NCI-H1694 treated with DMSO at 0.1 percent for 48 hours (cell line): ENCODE results near the gene FKBP1A.

Source experiments
- DNase-seq: peaks from one replicate; lab custom pipeline; 2025; lab: John Stamatoyannopoulos, UW

The FKBP1A gene

DNA sequence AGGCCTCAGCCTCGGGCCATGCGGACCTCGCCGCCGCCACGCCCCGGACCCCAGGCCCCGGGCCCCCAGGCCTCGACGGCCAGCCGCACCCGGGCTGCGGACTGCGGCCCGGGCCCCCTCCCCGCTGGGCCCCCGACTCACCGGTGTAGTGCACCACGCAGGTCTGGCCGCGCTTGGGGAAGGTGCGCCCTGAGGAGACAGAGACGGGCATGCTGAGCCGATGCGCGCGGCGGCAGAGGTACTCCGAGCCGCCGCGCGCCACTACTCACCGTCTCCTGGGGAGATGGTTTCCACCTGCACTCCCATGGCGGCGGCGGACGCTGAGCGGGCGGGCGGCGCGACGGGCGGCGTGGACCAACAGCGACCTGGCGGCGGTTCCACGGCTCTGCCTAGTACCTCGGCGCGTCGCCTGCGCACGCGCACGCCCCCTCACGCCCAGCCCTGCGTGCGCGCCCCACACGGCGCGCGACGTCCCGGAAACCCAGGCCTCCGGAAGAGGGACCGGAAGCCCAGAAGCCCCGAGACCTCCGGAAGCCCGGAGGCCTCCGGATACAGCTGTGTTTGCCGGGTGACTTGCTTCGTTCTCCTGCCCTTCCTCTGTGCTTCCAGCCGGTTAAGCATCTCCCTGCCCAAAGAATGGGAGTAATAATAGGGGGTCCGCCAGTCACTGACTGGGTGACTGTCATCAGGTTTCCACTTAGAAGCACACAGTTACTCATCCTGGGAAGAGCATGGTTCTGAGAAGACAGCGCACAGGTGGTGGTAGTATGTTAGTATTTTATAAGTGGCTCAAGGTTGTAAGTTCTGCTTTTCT is at the start of gene FKBP1A:
FKBP1A (minus strand) TSS at position 362 of the 814 bp plus-strand sequence; CDS start at position 306, 56 bp downstream.
- DNase-seq: peak; percentile 62

DNA sequence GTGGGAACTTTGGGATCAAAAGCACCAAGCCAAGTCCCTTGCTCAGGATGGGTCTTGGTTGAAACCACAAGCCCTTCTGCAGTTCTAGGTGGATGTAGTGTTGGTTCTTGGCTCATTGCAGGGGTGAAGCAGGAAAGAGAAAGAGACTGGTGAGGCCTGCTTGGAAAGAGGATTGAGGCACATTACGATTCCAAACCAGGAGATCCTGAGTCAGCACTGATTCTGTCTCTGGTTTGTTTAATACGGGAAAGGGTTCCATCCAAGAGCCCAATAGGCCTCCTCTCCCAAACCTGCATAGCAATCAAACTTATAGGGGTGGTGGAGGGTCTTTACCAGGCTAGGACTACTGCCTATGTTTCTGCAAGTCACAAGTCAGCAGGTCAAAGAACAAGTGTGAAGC is 49.5 kb upstream of the FKBP1A start:
- no peak for DNase-seq

DNA sequence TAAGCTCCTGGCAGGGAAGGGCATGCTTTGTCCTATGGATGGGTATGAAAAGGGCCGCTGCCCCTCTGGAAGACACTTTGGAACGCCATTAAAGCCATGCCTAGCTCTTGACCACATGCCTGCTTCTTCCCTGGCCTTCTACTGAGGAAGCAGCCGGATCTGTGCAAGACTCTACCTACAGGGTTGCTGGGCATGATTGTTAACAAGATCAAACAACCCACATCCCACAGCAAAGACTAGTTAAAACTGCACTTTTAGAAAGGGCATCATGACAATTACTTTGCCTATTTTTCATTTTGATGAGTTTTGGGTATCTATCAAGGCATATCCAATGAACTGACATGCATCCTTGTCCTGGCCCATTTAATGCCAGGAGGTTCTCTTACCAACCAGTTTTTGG is 48.3 kb upstream of the FKBP1A start:
- DNase-seq: no peak

DNA sequence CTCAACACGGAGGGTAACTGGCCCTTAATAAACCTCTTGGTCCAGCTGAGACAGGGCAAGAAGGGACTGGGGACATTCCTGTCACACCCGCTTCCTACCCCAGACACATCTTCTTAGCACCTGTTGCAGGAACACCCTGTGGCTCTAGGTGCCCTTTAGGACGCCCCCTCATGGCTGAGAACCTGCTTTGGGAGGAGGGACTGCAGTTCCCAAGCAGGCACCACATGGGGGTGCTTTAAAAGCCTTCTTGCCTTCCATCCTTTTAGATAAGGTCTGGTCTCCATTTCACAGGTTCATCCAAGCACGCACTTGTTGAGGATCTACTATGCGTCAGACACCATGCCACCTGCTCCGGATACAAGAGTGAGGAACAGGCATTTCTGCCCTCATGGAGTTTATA is 47.2 kb upstream of the FKBP1A start:
- no peak for DNase-seq

DNA sequence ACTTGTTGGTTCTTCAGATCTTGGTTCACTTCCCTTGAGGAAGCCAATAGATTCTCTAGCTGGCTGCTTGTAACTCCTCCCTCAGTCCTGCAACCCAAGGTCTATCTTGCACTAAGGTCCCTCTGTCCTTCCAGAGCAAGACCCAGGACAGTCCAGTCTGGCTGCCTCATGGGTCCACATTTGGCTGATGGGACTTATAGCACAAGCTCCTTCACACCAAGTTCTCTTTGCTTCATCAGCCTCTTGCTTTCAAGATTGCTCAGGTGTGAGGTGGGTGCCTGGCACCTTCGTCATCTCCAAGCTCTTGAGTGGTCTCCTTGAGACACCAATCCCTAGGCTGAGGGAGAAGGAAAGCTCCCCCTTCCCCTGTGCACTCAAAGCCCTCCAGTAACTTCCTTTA is 45.5 kb upstream of the FKBP1A start:
- DNase-seq: no peak

DNA sequence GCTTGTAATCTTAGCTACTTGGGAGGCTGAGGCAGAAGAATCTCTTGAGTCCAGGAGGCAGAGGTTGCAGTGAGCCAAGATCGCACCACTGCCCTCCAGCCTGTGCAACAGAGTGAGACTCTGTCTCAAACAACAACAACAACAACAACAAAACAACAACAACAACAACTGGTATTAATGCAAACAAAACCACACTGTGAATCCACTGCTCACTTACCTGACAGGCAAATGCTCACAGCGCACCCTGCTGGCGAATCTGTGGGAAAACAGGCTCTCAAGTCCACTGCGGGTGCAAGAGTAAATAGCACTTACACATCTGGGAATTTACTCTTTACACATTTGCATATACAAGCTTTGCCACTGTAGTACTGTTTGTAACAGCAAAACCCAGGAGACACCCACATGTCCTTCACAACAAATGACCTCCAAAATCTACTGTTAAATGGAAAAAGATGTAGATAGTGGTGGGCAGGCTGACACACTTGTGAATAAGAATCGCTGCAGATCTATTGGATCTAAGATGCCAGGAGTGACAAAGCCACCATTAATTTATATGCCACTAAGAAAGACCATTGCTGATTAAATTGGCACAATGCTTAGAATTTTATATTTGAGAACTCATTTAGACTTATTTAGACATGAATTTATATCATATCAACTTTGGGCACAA is 44.5 kb upstream of the FKBP1A start:
- DNase-seq: peak; percentile 75

DNA sequence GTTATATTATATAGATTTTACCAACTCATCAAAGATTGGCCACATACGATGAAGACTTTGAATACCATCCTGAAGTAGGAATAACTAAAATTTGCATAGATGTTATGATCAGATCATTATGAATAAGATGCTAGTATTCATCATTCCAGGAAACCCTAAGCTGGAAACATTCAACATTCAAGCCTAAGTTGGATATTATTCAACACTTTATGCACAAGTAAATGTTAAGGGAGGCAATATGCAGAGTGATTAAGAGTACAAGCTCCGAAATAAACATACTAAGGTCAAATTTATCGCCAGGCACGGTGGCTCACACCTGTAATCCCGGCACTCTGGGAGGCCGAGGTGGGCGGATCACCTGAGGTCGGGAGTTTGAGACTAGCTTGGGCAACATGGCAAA is 43.4 kb upstream of the FKBP1A start:
- no peak for DNase-seq

DNA sequence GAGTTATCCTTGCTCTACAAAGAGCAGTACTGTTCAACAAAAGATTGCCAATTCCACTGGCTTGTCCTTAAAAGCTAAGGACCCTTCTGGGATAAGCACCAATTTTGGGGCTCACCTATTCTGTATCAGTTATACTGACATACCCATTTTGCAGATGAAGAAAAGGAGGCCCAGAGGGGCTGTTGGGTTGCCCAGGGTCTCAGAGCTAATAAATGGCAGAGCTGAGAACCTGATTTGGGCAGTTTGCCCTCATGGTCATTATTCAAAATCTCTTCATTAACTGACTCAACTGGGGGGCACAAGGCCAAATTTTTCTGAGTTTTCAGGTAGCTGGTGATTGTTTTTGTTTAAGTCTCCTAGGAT is 42.5 kb upstream of the FKBP1A start:
- no peak for DNase-seq

DNA sequence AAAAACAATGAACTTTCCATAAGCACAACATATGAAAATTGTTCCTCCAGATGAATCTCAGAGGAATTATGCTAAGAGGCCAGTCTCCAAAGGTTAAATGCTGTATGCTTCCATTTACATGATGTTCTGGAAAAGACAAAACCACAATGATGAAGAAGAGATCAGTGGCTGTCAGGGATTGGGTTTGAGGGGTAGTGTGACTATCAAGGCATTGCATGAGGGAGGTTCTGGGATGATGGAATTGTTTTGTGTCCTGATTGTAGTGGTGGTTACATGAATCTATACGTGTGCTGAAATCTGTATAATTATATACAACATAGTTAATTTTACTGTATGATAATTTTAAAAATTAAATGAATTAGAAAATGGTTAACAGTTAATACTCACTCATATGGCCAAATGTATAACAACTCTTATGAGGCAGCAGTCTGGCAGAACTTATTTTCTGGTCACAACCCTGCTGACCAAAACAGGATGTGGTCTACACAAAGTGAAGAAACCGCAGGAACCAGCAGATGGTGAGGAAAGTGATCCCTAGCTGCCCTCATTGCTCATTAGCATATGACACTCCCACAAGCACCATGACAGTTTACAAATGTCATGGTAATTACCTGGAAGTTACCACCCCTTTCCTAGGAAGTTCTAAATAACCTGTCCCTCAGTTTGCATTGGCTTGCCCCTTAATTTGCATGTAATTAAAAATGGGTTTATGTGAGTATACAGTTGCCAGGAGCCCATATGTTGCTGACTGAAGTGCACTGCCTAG is 41.9 kb upstream of the FKBP1A start:
- no peak for DNase-seq

DNA sequence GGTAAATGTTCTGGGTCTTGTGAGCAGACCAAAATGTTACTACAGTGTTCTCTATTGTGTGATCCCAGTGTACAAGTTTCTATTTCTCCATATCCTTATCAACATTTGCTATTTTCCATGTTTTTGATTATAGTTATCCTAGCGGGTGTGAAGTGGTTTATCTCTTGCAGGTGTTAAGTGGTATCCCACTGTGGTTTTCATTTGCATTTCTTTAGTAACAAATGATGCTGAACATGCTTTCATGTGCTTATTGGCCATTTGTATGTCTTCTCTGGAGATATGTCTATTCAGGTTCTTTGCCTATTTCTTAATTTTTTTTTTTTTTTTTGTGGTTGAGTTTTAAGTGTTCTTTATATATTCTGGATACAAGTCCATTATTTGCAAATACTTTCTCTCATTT is 38.3 kb upstream of the FKBP1A start:
- no peak for DNase-seq

DNA sequence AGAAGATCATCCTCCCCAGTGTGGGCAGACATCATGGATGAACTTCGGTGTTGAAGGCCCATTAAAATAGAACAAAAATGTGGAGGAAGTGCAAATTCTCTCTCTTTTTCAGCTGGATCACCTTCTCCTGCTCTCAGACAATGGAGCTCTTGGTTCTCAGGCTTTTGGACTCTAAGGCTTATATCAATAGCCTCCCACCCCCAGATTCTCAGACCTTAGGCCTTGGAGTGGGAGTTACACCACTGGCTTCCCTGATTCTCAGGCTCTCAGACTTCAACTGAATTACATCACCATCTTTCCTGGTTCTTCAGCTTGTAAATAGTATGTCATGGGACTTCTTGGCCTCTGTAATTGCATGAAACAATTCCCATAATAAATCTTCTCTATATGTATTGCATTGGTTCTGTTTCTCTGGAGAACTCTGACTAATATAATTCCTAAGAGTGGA is 37.2 kb upstream of the FKBP1A start:
- no peak for DNase-seq

DNA sequence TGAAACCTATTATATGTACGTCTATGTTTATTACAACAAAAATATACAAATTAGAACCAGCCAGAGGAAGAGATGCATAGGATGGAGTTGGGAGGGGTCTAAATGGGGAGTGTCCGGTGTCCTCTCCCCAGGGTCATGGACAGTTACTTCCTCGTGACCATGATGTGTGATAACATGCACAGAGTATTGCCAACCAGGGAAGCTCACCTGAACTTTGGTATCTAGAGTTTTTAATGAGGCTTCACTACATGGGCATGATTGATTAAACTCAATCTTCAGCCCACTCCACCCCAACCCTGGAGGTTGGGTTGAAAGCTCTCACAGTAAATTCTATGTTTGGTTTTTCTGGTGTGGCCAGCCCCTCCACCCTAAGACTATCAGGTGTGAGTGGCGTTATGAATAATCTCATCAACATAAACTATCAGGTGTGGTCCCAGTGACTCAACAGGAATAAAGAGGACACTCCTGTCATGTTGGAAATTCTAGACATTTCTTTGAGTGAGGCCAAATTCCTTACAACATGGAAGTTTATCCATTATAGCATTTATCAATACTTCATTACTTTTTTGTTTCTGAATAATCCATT is 36.4 kb upstream of the FKBP1A start:
- DNase-seq: no peak

DNA sequence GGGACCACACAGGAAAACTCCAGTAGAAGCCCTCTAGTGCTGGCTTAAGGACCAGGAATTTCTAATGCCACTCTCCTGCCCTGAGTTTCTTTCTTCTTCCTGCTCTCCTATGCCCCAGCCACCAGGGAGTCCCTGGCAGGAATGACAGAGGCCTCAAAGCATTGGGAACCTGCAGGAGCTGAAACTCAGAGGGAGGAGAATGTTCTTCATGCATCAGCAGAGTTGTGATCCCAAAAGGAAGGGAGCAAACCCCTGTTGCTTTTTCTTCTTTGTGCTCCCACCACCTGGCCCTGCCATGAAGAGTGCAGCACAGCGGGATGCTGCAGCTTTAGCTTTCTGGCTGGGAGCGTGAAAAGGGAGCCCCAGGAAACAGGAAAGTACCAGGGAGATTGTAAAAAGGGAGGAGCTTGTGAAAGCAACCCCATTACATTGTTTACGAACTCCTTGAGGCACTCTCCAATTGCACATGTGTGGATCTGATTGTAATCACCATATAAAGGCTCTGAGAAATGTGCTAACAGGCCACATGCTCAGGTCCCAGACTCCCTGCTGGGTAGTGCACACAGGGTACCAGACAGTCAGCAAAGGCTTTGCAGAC is 34.7 kb upstream of the FKBP1A start:
- DNase-seq: no peak

DNA sequence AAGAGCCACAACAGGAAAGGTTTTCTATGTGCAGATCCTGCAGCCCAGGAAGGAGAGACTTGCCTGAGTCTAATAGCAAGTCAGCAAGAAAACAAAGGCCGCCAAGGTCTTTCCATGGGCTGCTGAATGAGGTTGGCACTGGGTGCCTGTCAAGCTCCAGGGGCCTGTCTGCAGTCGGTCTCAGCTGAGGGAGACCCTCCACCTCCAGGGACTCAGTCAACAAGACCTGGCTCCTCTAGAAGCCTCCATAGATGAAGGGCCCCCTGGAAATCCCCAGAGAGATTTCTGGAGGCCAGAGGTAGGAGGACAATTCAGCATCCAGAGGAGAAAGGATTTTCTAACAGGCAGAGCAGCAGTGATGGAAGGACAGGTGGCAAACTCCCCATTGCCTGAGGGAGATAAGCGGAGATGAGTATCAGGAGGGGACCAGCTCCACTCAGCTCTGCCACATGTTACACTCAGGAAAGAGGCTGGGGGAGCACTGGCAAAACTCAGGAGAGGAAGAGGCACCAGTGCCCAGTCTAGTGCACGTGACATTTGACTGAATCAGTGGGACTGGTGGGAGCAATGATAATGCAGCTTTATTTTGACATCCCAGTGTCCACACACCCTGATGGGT is 33.5 kb upstream of the FKBP1A start:
- no peak for DNase-seq

DNA sequence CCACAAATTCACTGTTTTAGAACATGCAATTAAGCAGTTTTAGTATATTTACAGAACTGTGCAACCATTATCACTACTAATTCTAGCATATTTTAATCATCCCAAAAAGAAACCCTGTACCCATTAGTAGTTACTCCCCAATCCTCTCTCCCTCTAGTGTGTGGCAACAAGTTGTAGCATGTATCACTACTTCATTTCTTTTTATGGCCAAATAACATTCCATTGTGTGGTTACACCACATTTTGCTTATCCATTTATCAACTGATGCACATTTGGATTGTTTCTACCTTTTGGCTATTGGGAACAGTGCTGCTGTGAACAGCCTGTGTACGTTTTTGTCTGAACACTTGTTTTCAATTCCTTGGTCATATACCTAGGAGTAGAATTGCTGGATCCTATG is 31.5 kb upstream of the FKBP1A start:
- no peak for DNase-seq

DNA sequence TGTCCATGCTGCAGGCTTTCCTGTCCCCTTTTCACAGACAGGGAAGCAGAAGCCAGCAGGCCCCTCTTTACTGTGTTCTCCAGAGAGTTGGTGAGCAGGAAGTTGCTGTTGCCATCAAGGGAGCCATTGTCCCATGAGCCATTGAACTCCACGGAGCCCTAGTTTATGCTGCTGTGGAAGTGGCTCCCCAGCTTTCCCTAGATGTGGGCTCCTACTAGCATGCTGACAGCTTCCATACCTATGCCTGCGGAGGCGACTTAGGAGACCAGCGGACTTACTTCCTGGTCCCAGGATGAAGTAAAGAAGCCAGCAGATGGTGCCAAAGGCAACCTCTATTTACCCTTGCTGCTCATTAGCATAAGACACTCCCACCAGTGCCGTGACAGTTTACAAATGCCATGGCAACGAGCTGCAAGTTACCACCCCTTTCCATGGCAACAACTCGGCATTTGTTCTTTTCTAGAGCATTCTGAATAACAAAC is 30.8 kb upstream of the FKBP1A start:
- no peak for DNase-seq

DNA sequence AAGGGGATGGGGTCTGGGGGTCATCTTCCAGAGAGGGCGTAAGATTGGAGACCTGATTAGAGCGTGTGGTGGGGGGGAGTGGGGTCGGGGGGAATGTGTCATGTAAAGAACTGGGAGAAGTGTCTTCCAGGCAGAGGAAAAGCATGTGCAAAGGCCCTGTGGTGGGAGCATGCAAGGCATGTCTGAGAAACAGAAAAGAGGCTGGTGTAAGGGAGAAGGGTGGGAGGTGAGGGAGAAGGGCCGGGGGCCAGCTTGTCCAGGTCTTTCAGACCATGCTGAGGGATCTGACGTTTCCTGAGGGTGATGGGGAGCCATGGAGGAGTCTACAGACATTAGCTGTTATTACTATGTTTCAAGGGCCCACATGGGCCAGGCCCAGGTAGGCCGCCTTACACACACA is 30.4 kb upstream of the FKBP1A start:
- DNase-seq: no peak

DNA sequence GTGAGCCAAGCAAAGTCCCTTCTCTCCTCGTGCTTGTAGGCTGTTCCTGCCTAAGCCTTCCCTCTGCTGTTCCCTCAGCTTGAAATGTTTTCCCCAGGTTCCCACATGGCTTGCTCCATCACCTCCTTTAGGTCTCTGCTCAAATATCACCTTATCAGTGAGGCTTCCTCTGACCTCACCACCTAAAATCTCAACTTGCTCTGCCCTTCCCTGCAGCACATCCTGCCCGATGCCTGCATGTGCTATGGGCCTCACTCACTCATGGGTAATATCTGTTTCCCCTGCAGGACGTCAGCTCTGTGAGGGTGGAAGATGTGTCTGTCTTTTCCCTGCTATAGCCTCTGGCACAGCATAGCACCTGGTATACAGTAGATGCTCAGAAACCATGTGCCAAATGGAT is 29.9 kb upstream of the FKBP1A start:
- DNase-seq: no peak

DNA sequence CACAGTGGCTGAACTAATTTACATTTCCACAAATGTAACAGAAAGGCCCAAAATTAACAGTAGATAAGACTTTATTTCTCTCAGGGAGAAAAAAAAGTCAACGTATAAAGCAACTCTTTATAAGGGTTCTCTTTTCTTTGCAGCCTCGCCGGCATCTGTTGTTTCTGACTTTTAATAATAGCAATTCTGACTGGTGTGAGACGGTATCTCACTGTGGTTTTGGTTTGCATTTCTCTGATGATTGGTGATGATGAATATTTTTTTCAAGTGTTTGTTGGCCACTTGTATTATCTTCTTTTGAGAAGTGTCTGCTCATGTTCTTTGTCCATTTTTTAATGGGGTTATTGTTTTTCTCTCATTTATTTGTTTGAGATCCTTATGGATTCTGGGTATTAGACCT is 27.2 kb upstream of the FKBP1A start:
- DNase-seq: no peak

DNA sequence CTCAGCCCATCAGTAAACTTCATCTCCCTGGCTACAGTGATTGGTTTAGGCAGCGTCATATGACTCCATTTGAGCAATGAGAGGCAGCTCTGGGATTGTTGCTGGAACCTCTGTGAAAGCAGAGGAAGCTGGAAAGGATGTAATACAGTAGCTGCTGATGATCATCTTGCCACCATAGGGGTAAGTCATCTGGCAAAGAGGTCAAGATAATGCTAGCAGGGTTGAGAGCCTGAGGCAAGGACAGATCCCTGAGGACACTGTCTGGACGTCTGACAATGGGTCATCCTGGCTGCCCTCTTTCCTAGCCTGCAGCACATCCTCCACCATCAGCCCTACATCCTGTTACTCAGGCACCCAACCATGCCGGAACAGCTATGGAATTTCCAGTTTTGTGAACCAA is 25.5 kb upstream of the FKBP1A start:
- DNase-seq: no peak

DNA sequence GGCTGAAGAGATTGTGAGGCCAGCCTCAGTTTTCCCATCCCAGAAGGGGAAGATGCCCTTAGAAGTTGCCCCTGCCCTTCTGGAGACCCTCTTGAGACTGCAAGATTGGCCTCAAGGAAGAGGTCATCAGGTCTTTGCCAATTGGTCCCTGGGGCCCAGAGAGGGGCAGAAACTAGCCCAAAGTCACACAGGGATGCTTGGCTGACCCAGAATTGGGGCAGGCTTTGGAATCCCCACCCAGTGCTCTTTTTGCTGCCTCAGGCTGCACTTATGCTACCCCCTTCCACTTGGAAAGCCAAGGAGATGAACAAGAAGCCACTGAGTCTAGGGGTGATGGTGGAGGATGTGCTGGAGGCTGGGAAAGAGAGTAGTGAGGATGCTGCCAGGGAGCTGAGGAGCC is 24.9 kb upstream of the FKBP1A start:
- no peak for DNase-seq

DNA sequence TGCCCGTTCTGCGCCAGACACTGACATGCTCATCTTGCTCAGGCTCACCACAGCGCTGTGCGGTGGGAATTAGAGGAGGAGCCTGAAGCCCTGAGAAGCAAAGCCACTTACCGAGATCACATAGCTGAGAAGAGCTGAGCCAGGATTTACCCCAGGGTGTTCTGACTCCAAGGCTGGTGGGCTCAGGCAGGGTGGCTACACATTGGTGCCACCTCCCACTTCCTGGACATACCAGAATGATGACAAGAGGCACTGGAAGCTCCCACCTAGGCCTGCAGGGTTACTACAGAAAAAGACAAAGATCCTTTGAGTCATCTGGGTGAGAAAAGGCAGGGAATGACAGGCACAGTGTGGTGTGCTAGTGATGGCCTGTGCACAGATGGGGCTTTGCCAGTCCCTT is 24.4 kb upstream of the FKBP1A start:
- DNase-seq: no peak
